CD4-positive, alpha-beta memory T cell (primary cell): ENCODE results near the gene ENDOV. TPM values are rescaled to one million over a fixed set of nuclear protein-coding genes. Genes with fewer than 3 reads are reported as not detected.

Experiments
- CTCF ChIA-PET: fragments of 350-600 bp; sonication (Branson Sonifier 250); formaldehyde crosslinking; loops from one replicate; lab custom pipeline; 2021; ENCODE audit warnings: inconsistent platforms; ENCODE audit not compliant: partially characterized antibody; lab: Charles Lee
- POLR2A ChIA-PET: fragments of 350-600 bp; sonication (Branson Sonifier 250); formaldehyde crosslinking; loops from one replicate; lab custom pipeline; 2021; ENCODE audit not compliant: partially characterized antibody; lab: Charles Lee
- DNase-seq, 5 donors: peaks; one replicate each; pipeline versions ENCODE4 v3.0.0 to v3.0.0-alpha.2; 2020 to 2022; ENCODE audit warnings: mixed read lengths in 1 of 5
- H3K27ac ChIP-seq: one replicate; pipeline ENCODE4 v1.7.0; 2013; ENCODE audit warnings: low read depth, low read length
- H3K27me3 ChIP-seq: 2 replicates; pipeline ENCODE4 v1.7.0; 2013; ENCODE audit warnings: mild to moderate bottlenecking, low read length, moderate library complexity; ENCODE audit not compliant: insufficient read depth
- H3K36me3 ChIP-seq: 2 replicates; pipeline ENCODE4 v1.7.0; 2013; ENCODE audit warnings: mild to moderate bottlenecking, low read length, moderate library complexity; ENCODE audit not compliant: insufficient read depth
- H3K4me1 ChIP-seq: 2 replicates; pipeline ENCODE4 v1.7.0; 2013; ENCODE audit warnings: mild to moderate bottlenecking, low read length, moderate library complexity; ENCODE audit not compliant: insufficient read depth
- H3K4me3 ChIP-seq, 2 donors: one replicate each; pipeline ENCODE4 v1.7.0; 2013; ENCODE audit warnings: low read length in 2 of 2, mild to moderate bottlenecking in 1 of 2
- H3K9me3 ChIP-seq, 2 donors: one replicate each; pipeline ENCODE4 v1.7.0; 2013; ENCODE audit warnings: low read length in 2 of 2, control low read depth in 1 of 2; ENCODE audit not compliant: control insufficient read depth in 1 of 2
- H3K27ac Mint-ChIP-seq, 7 donors: one replicate each; pipeline ENCODE4 v1.8.0; 2020 to 2021; ENCODE audit warnings: mixed read lengths in 7 of 7, mild to moderate bottlenecking in 6 of 7, inconsistent platforms in 3 of 7, moderate library complexity in 3 of 7
- H3K27me3 Mint-ChIP-seq, 2 donors: one replicate each; pipeline ENCODE4 v1.8.0; 2020 to 2021; ENCODE audit warnings: mixed read lengths in 2 of 2
- H3K36me3 Mint-ChIP-seq, 2 donors: one replicate each; pipeline ENCODE4 v1.8.0; 2020 to 2021; ENCODE audit warnings: mixed read lengths in 2 of 2, inconsistent platforms in 1 of 2, mild to moderate bottlenecking in 1 of 2
- H3K4me1 Mint-ChIP-seq, 4 donors: one replicate each; pipeline ENCODE4 v1.8.0; 2020 to 2021; ENCODE audit warnings: mixed read lengths in 4 of 4, mild to moderate bottlenecking in 1 of 4
- H3K4me3 Mint-ChIP-seq, 8 donors: one replicate each; pipeline ENCODE4 v1.8.0; 2020 to 2021; ENCODE audit warnings: mixed read lengths in 8 of 8, mild to moderate bottlenecking in 7 of 8, moderate library complexity in 6 of 8, inconsistent platforms in 3 of 8
- H3K9me3 Mint-ChIP-seq, 8 donors: one replicate each; pipeline ENCODE4 v1.8.0; 2020 to 2021; ENCODE audit warnings: mixed read lengths in 8 of 8, mild to moderate bottlenecking in 5 of 8, inconsistent platforms in 3 of 8, moderate library complexity in 1 of 8
- intact Hi-C: fragments of 100-400 bp; cut with micrococcal nuclease; formaldehyde crosslinking; loops from one replicate; pipeline ENCODE4 v1.15.1; 2023
- polyA plus RNA-seq, 2 donors: library from polyadenylated mRNA; unstranded; fragments of 300-500 nt; fragmentation: Illumina TruSeq; gene quantifications; one replicate each; pipeline ENCODE4 v1.2.3, GENCODE V29; 2021
- total RNA-seq, 2 experiments: library from RNA; stranded (reverse); gene quantifications; one replicate each; pipeline ENCODE4 v1.2.3, GENCODE V29; 2021

ENDOV gene
- total and polyA plus RNA-seq, 4 experiments from 2014 or later: 10.1 to 25.5 (median 17.8) TPM

- peaks cover 0 to 2% (median 0%) of the 10 kb centered on the region in 8 donors for H3K9me3 Mint-ChIP-seq
- intact Hi-C loops: no loop called here
- H3K9me3 ChIP-seq: no peaks in the 10 kb centered on the region
These were observed 7.3 kb downstream of the ENDOV start for GRCh38 chr17:80422276-80422675.

GRCh38 chr17:80422981-80423380 is 8.0 kb downstream of the ENDOV start:
- peaks cover 4 to 25% (median 11%) of the 10 kb centered on the region in 4 donors for H3K4me1 Mint-ChIP-seq
- H3K4me3 ChIP-seq: no peak overlapping the region
- H3K9me3 Mint-ChIP-seq: peaks cover 0 to 2% (median 0%) of the 10 kb centered on the region in 8 donors
- H3K4me3 Mint-ChIP-seq: no peak overlapping the region
- no peaks in the 10 kb centered on the region for H3K9me3 ChIP-seq
- no peak overlapping the region for H3K27ac ChIP-seq
- H3K4me1 ChIP-seq: peaks cover 13% of the 10 kb centered on the region
- no peaks in the 10 kb centered on the region for H3K36me3 ChIP-seq
- intact Hi-C loops: no loop called here
- no peaks in the 10 kb centered on the region for H3K27me3 ChIP-seq
- DNase-seq: no peak
- H3K27ac Mint-ChIP-seq: no peak overlapping the region
- no peaks in the 10 kb centered on the region for H3K27me3 Mint-ChIP-seq
- ChIA-PET CTCF (no interaction called here), POLR2A (no interaction called here)
- peaks cover 4 to 11% of the 10 kb centered on the region in 2 donors for H3K36me3 Mint-ChIP-seq

More at GRCh38 chr17:80422276-80422675, 7.3 kb downstream of the ENDOV start:
- Mint-ChIP-seq H3K36me3 (peaks cover 6 to 13% of the 10 kb centered on the region in 2 donors), H3K27ac (no peak overlapping the region), H3K27me3 (no peaks in the 10 kb centered on the region), H3K4me1 (peaks cover 7 to 31% (median 15%) of the 10 kb centered on the region in 4 donors), H3K4me3 (no peak overlapping the region)
- POLR2A ChIA-PET: no interaction called here
- Histone ChIP-seq H3K27ac (no peak overlapping the region), H3K4me3 (no peak overlapping the region), H3K36me3 (no peaks in the 10 kb centered on the region), H3K4me1 (peaks cover 13% of the 10 kb centered on the region), H3K27me3 (no peaks in the 10 kb centered on the region)
- CTCF ChIA-PET: no interaction called here
- no peak for DNase-seq

GRCh38 chr17:80423536-80424225 is 8.7 kb downstream of the ENDOV start:
- H3K36me3 Mint-ChIP-seq: peaks cover 0 to 6% of the 10 kb centered on the region in 2 donors
- H3K27me3 ChIP-seq: no peaks in the 10 kb centered on the region
- H3K36me3 ChIP-seq: no peaks in the 10 kb centered on the region
- no peak for DNase-seq
- H3K27ac ChIP-seq: no peak overlapping the region
- CTCF ChIA-PET: interaction anchor here (0.9 to 1.2 kb wide), 3 partner anchors 28 to 476 kb away, joined by 3 read pairs; no protein-coding TSS in a partner anchor
- H3K4me1 Mint-ChIP-seq: peaks cover 4 to 20% (median 9%) of the 10 kb centered on the region in 4 donors
- peaks cover 13% of the 10 kb centered on the region for H3K4me1 ChIP-seq
- no peaks in the 10 kb centered on the region for H3K9me3 ChIP-seq
- H3K4me3 ChIP-seq: no peak overlapping the region
- no peaks in the 10 kb centered on the region for H3K27me3 Mint-ChIP-seq
- no peak overlapping the region for H3K4me3 Mint-ChIP-seq
- POLR2A ChIA-PET: no interaction called here
- peaks cover 0 to 2% (median 0%) of the 10 kb centered on the region in 8 donors for H3K9me3 Mint-ChIP-seq
- intact Hi-C loops: no loop called here
- no peak overlapping the region for H3K27ac Mint-ChIP-seq

- Mint-ChIP-seq H3K9me3 (peaks cover 0 to 2% (median 0%) of the 10 kb centered on the region in 8 donors), H3K27ac (no peak overlapping the region), H3K27me3 (no peaks in the 10 kb centered on the region), H3K36me3 (peaks cover 0 to 6% of the 10 kb centered on the region in 2 donors), H3K4me3 (no peak overlapping the region), H3K4me1 (peaks cover 4 to 19% (median 9%) of the 10 kb centered on the region in 4 donors)
- intact Hi-C loops: no loop called here
- no peaks in the 10 kb centered on the region for H3K36me3 ChIP-seq
- no peak for DNase-seq
- ChIA-PET CTCF (interaction anchor here (0.9 to 1.2 kb wide), 4 partner anchors 10 to 476 kb away, joined by 3 read pairs; partner anchors contain the start of gene ENDOV), POLR2A (no interaction called here)
- H3K27ac ChIP-seq: no peak overlapping the region
- H3K4me1 ChIP-seq: peaks cover 13% of the 10 kb centered on the region
- no peaks in the 10 kb centered on the region for H3K27me3 ChIP-seq
- no peaks in the 10 kb centered on the region for H3K9me3 ChIP-seq
- no peak overlapping the region for H3K4me3 ChIP-seq
These were observed 9.3 kb downstream of the ENDOV start for GRCh38 chr17:80424261-80424660.

GRCh38 chr17:80424878-80425765 is 10.2 kb downstream of the ENDOV start:
- H3K4me3 Mint-ChIP-seq: no peak overlapping the region
- H3K4me3 ChIP-seq: no peak overlapping the region
- H3K4me1 Mint-ChIP-seq: peaks cover 4 to 13% (median 9%) of the 10 kb centered on the region in 4 donors
- no peak overlapping the region for H3K27ac ChIP-seq
- no peaks in the 10 kb centered on the region for H3K27me3 Mint-ChIP-seq
- no peaks in the 10 kb centered on the region for H3K27me3 ChIP-seq
- H3K36me3 ChIP-seq: no peaks in the 10 kb centered on the region
- intact Hi-C loops: no loop called here
- no peaks in the 10 kb centered on the region for H3K9me3 ChIP-seq
- ChIA-PET CTCF (interaction anchor here (0.9 to 3.5 kb wide), 4 partner anchors 11 to 677 kb away, joined by 3 to 20 read pairs (median 9); partner anchors contain the start of gene ENDOV), POLR2A (no interaction called here)
- H3K9me3 Mint-ChIP-seq: peaks cover 0 to 2% (median 0%) of the 10 kb centered on the region in 8 donors
- H3K36me3 Mint-ChIP-seq: no peaks in the 10 kb centered on the region
- H3K27ac Mint-ChIP-seq: peak overlapping the region in 1 of 7 donors; percentile 41
- peaks cover 13% of the 10 kb centered on the region for H3K4me1 ChIP-seq
- no peak for DNase-seq

- no peaks in the 10 kb centered on the region for H3K27me3 ChIP-seq
- no peaks in the 10 kb centered on the region for H3K36me3 ChIP-seq
- no peaks in the 10 kb centered on the region for H3K9me3 ChIP-seq
- no peak overlapping the region for H3K4me3 ChIP-seq
- H3K4me1 ChIP-seq: peaks cover 13% of the 10 kb centered on the region
- Mint-ChIP-seq H3K27me3 (no peaks in the 10 kb centered on the region), H3K4me1 (peaks cover 4 to 13% (median 9%) of the 10 kb centered on the region in 4 donors), H3K4me3 (no peak overlapping the region), H3K36me3 (no peaks in the 10 kb centered on the region), H3K27ac (peak overlapping the region in 2 of 7 donors; percentile 41 to 80), H3K9me3 (peaks cover 0 to 2% (median 0%) of the 10 kb centered on the region in 8 donors)
- no peak for DNase-seq
- no peak overlapping the region for H3K27ac ChIP-seq
- CTCF ChIA-PET: interaction anchor here (0.7 to 3.5 kb wide), 5 partner anchors 150 to 676 kb away, joined by 3 to 23 read pairs (median 15); no protein-coding TSS in a partner anchor
- intact Hi-C loops: no loop called here
- POLR2A ChIA-PET: no interaction called here
These were observed 11.0 kb downstream of the ENDOV start for GRCh38 chr17:80425835-80426426.
